Measurements from ENCODE around the gene C16orf54. TPM values are rescaled to one million over a fixed set of nuclear protein-coding genes. Genes with fewer than 3 reads are reported as not detected.
"Not testable (repeated sequence)": the region's sequence is repeated elsewhere in the genome, so short reads cannot be mapped to it uniquely, and the experiment has no call there.

The C16orf54 gene
- total and polyA plus RNA-seq, 2 experiments from 2014 or later: not detected

DNA sequence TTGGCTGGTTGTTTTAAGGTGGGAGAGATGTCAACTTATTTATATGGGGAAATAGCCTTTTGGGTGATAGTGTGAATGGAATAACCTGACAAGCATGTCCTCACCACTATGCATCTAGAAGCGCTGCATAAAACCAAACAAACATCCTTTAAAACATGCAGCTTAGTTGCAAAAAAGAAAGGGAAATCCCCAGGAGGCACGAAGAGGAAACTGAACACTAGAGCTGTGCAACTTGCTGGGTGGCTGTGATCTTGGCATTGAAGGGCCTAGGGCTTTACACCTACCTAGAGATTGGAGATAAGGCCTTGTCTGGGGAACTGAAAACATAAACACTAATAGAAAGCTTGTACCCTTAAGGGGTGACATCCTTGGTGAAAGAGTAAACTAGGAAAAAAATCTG is 7.3 kb downstream of the C16orf54 start:
- H3K36me3 ChIP-seq: no peaks in the 10 kb centered on the region
- no peak overlapping the region for H3K27ac ChIP-seq
- no peaks in the 10 kb centered on the region for H3K4me1 ChIP-seq (ENCODE audit: low read depth)
- H3K9me3 ChIP-seq (ENCODE audit: low read depth): no peaks in the 10 kb centered on the region
- H3K27me3 ChIP-seq: no peaks in the 10 kb centered on the region
- H3K4me3 ChIP-seq: no peak overlapping the region
- no peak for DNase-seq (ENCODE audit: low read depth in 1 of 2, low spot score in 1 of 2)
- TF ChIP-seq, protein P1, sequence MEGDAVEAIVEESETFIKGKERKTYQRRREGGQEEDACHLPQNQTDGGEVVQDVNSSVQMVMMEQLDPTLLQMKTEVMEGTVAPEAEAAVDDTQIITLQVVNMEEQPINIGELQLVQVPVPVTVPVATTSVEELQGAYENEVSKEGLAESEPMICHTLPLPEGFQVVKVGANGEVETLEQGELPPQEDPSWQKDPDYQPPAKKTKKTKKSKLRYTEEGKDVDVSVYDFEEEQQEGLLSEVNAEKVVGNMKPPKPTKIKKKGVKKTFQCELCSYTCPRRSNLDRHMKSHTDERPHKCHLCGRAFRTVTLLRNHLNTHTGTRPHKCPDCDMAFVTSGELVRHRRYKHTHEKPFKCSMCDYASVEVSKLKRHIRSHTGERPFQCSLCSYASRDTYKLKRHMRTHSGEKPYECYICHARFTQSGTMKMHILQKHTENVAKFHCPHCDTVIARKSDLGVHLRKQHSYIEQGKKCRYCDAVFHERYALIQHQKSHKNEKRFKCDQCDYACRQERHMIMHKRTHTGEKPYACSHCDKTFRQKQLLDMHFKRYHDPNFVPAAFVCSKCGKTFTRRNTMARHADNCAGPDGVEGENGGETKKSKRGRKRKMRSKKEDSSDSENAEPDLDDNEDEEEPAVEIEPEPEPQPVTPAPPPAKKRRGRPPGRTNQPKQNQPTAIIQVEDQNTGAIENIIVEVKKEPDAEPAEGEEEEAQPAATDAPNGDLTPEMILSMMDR (IDR thresholded peaks at IDR 0.05; ENCODE audit: low read depth, low read length): no peak

DNA sequence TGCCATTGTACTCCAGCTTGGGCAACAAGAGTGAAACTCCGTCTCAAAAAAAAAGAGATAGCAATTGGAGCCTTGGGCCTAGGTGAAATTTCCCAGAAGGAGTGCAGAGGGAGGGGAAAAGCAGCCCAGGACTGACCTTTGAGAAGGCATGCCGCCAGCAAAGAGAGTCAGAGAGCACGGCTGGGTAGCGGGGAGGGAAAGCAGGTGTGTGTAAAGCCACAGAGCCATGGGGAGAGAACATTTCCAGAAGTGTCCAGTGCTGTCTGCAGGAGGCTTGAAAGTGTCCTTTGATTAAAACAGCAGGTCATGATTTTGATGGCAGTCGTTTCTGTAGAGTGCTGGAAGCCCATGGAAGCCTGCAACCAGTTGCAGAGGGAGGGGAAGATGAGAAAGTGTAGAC is 8.1 kb downstream of the C16orf54 start:
- TF ChIP-seq, protein P1 (IDR thresholded peaks at IDR 0.05; ENCODE audit: low read depth, low read length): no peak
- Histone ChIP-seq H3K27ac (no peak overlapping the region), H3K27me3 (no peaks in the 10 kb centered on the region), H3K9me3 (ENCODE audit: low read depth) (no peaks in the 10 kb centered on the region), H3K4me1 (ENCODE audit: low read depth) (no peaks in the 10 kb centered on the region), H3K4me3 (no peak overlapping the region), H3K36me3 (no peaks in the 10 kb centered on the region)
- DNase-seq (ENCODE audit: low read depth in 1 of 2, low spot score in 1 of 2): no peak

DNA sequence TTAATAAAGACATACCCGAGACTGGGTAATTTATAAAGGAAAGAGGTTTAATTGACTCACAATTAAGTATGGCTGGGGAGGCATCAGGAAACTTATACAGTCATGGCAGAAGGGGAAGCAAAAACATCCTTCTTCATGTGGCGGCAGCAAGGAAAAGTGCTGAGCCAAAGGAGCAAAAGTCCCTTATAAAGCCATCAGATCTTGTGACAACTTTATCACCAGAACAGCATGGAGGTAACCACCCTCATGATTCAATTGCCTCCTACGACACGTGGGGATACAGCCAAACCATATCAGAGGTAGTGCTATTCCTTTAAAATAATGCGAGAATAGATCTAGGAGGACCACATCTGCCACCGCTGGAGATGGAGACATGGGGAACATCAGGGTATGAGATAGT is 9.0 kb downstream of the C16orf54 start:
- no peaks in the 10 kb centered on the region for H3K9me3 ChIP-seq (ENCODE audit: low read depth)
- TF ChIP-seq, protein P1 (IDR thresholded peaks at IDR 0.05; ENCODE audit: low read depth, low read length): no peak
- H3K4me3 ChIP-seq: no peak overlapping the region
- no peaks in the 10 kb centered on the region for H3K27me3 ChIP-seq
- no peaks in the 10 kb centered on the region for H3K36me3 ChIP-seq
- H3K27ac ChIP-seq: no peak overlapping the region
- H3K4me1 ChIP-seq (ENCODE audit: low read depth): no peaks in the 10 kb centered on the region
- no peak for DNase-seq (ENCODE audit: low read depth in 1 of 2, low spot score in 1 of 2)

DNA sequence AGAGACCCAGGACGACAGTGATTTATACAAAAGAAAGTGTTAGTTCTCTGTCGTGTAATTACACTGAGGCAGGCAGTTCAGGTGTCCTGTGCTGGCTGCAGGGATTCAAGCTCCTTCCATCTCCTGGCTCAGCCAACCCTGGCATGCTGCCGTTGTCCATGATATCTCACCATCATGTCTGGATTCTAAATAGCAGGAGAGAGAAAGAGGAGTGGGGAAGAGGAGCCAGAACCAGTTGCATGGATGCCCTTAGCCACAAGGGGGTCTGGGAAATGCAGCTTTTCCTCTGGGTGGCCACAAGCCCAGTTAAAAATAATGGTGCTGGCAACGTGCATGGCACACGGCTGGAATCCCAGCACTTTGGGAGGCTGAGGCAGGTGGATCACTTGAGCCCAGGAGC is 9.7 kb downstream of the C16orf54 start:
- Histone ChIP-seq H3K9me3 (ENCODE audit: low read depth) (no peaks in the 10 kb centered on the region), H3K36me3 (no peaks in the 10 kb centered on the region)
- TF ChIP-seq, protein P1 (IDR thresholded peaks at IDR 0.05; ENCODE audit: low read depth, low read length): peak; percentile 16

DNA sequence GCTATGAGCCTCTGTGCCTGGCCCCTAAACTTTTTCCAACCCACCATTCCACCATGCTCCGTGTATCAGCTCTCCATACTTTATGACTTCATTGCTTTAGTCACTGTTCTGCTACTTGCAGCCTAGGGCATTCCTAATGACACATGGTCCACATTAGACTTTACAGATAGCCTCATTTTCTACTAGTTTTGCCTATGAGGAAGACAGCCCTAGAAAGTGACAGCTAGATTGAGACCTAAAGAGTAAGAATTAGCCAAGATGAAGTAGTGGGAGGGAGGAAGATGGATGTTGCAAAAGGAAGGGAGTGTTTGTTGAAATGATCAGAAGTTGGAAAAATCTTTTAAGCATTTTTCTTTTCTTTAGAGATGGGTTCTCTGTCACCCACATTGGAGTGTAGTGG is 11.0 kb downstream of the C16orf54 start:
- Histone ChIP-seq H3K4me1 (ENCODE audit: low read depth) (no peaks in the 10 kb centered on the region), H3K27me3 (no peaks in the 10 kb centered on the region), H3K27ac (no peak overlapping the region), H3K4me3 (no peak overlapping the region), H3K9me3 (ENCODE audit: low read depth) (no peaks in the 10 kb centered on the region), H3K36me3 (no peaks in the 10 kb centered on the region)
- DNase-seq (ENCODE audit: low read depth in 1 of 2, low spot score in 1 of 2): no peak
- TF ChIP-seq, protein P1 (IDR thresholded peaks at IDR 0.05; ENCODE audit: low read depth, low read length): no peak

More for the DNA sequence above, 9.7 kb downstream of the C16orf54 start:
- DNase-seq (ENCODE audit: low read depth in 1 of 2, low spot score in 1 of 2): peak in 1 of 2 donors; percentile 3
- Histone ChIP-seq H3K27me3 (no peaks in the 10 kb centered on the region), H3K27ac (no peak overlapping the region), H3K4me1 (ENCODE audit: low read depth) (no peaks in the 10 kb centered on the region), H3K4me3 (no peak overlapping the region)

DNA sequence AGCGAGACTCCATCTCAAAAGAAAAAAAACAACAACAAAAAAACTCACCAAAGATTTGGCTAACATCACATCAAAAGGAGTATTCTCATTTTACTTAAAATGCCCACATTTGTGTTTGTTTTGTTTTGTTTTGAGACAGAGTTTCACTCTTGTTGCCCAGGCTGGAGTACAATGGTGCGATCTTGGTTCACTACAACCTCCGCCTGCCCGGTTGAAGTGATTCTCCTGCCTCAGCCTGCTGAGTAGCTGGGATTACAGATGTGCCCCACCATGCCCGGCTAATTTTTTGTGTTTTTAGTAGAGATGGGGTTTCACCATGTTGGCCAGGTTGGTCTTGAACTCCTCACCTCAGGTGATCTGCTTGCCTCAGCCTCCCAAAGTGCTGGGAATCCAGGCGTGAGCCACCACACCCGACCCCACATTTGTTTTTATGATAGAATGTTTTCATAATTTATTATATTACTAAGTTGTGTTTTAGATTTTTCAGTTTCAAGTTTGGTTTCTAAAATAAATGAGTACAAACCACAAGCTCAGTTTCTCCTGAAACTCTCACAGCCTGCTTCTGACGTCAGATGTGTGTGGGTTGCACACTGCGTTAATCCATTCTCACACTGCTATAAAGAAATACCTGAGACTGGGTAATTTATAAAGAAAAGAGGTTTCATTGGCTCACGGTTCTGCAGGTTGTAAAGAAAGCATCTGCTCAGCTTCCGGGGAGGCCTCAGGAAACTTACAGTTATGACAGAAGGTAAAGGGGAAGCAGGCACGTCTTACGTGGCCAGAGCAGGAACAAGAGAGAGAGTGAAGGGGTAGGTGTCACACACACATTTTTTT is 13.8 kb downstream of the C16orf54 start:
- DNase-seq (ENCODE audit: low read depth in 1 of 2, low spot score in 1 of 2); H3K9me3 ChIP-seq (ENCODE audit: low read depth); H3K36me3 ChIP-seq; H3K4me3 ChIP-seq; H3K4me1 ChIP-seq (ENCODE audit: low read depth); H3K27me3 ChIP-seq; H3K27ac ChIP-seq: not testable (repeated sequence)
